ENCODE measurements around the gene GTPBP8.

Gene GTPBP8

GRCh38 chr3:112974894-112975293, 15.9 kb upstream of the GTPBP8 start, which contains the start of gene CD200R1:
Gene CD200R1, minus strand, starts transcription at chr3:112975103. Its CDS starts 246 bp downstream, at chr3:112974857.
- peak within 1 kb of the TSS; percentile 95 to 98 for H3K4me3 Mint-ChIP-seq
- H3K27ac Mint-ChIP-seq, result peak within 1 kb of the TSS; percentile 92 to 93
- H3K4me1 Mint-ChIP-seq (ENCODE audit: low read depth in 2 of 2), result peaks cover 45 to 67% of the 10 kb centered on the region in 2 donors
- DNase-seq (no peak), ATAC-seq (replicated peaks) (peak; percentile 33)
- no peaks in the 10 kb centered on the region for H3K9me3 Mint-ChIP-seq
- H3K27me3 Mint-ChIP-seq, result no peaks in the 10 kb centered on the region
- H3K36me3 Mint-ChIP-seq (ENCODE audit: insufficient read depth), result no peaks in the 10 kb centered on the region

GRCh38 chr3:112976001-112976400, 14.8 kb upstream of the GTPBP8 start:
- ATAC-seq (replicated peaks), result no peak
- H3K4me3 Mint-ChIP-seq, result peak overlapping the region; percentile 95 to 98
- H3K36me3 Mint-ChIP-seq (ENCODE audit: insufficient read depth), result no peaks in the 10 kb centered on the region
- peaks cover 43 to 61% of the 10 kb centered on the region in 2 donors for H3K4me1 Mint-ChIP-seq (ENCODE audit: low read depth in 2 of 2)
- peak overlapping the region; percentile 92 to 93 for H3K27ac Mint-ChIP-seq
- no peaks in the 10 kb centered on the region for H3K27me3 Mint-ChIP-seq
- DNase-seq, result no peak
- no peaks in the 10 kb centered on the region for H3K9me3 Mint-ChIP-seq

- Mint-ChIP-seq H3K27me3 (no peaks in the 10 kb centered on the region), H3K27ac (peak overlapping the region; percentile 92 to 93), H3K4me1 (ENCODE audit: low read depth in 2 of 2) (peaks cover 38 to 53% of the 10 kb centered on the region in 2 donors), H3K4me3 (peak overlapping the region; percentile 95 to 98), H3K9me3 (no peaks in the 10 kb centered on the region), H3K36me3 (ENCODE audit: insufficient read depth) (no peaks in the 10 kb centered on the region)
- ATAC-seq (replicated peaks) (no peak), DNase-seq (no peak)
Measured at GRCh38 chr3:112976953-112977352, 13.8 kb upstream of the GTPBP8 start.

- Mint-ChIP-seq H3K4me3 (peak overlapping the region in 1 of 2 donors; percentile 2), H3K9me3 (no peaks in the 10 kb centered on the region), H3K36me3 (ENCODE audit: insufficient read depth) (peaks cover 3% of the 10 kb centered on the region), H3K27ac (peak overlapping the region in 1 of 2 donors; percentile 30), H3K27me3 (no peaks in the 10 kb centered on the region), H3K4me1 (ENCODE audit: low read depth in 2 of 2) (peaks cover 26 to 42% of the 10 kb centered on the region in 2 donors)
- ATAC-seq (replicated peaks) (peak; percentile 46), DNase-seq (peak; percentile 33 to 47 (median 45))
Measured at GRCh38 chr3:112979244-112979832, 11.4 kb upstream of the GTPBP8 start.

GRCh38 chr3:112980080-112980479, 10.7 kb upstream of the GTPBP8 start:
- Mint-ChIP-seq H3K9me3 (no peaks in the 10 kb centered on the region), H3K27me3 (no peaks in the 10 kb centered on the region), H3K27ac (peak overlapping the region in 1 of 2 donors; percentile 44), H3K4me3 (no peak overlapping the region), H3K36me3 (ENCODE audit: insufficient read depth) (peaks cover 3% of the 10 kb centered on the region), H3K4me1 (ENCODE audit: low read depth in 2 of 2) (peaks cover 28 to 42% of the 10 kb centered on the region in 2 donors)
- DNase-seq, result no peak
- ATAC-seq (replicated peaks), result no peak

GRCh38 chr3:112982710-112983109, 8.1 kb upstream of the GTPBP8 start:
- ATAC-seq (replicated peaks) (no peak), DNase-seq (no peak)
- H3K27ac Mint-ChIP-seq, result no peak overlapping the region
- no peaks in the 10 kb centered on the region for H3K9me3 Mint-ChIP-seq
- peaks cover 3% of the 10 kb centered on the region for H3K36me3 Mint-ChIP-seq (ENCODE audit: insufficient read depth)
- H3K4me1 Mint-ChIP-seq (ENCODE audit: low read depth in 2 of 2), result peaks cover 27 to 37% of the 10 kb centered on the region in 2 donors
- no peak overlapping the region for H3K4me3 Mint-ChIP-seq
- H3K27me3 Mint-ChIP-seq, result no peaks in the 10 kb centered on the region

GRCh38 chr3:112984485-112984884, 6.3 kb upstream of the GTPBP8 start:
- peak in 2 of 3 experiments; percentile 22 to 29 for DNase-seq
- Mint-ChIP-seq H3K27ac (peak overlapping the region; percentile 24 to 47), H3K36me3 (ENCODE audit: insufficient read depth) (peaks cover 3% of the 10 kb centered on the region), H3K4me1 (ENCODE audit: low read depth in 2 of 2) (peaks cover 18 to 28% of the 10 kb centered on the region in 2 donors), H3K9me3 (no peaks in the 10 kb centered on the region), H3K27me3 (no peaks in the 10 kb centered on the region), H3K4me3 (peak overlapping the region in 1 of 2 donors; percentile 12)
- peak; percentile 81 for ATAC-seq (replicated peaks)

- Mint-ChIP-seq H3K27ac (no peak overlapping the region), H3K4me3 (no peak overlapping the region), H3K27me3 (no peaks in the 10 kb centered on the region), H3K4me1 (ENCODE audit: low read depth in 2 of 2) (peaks cover 31 to 53% of the 10 kb centered on the region in 2 donors), H3K9me3 (no peaks in the 10 kb centered on the region), H3K36me3 (ENCODE audit: insufficient read depth) (peaks cover 19% of the 10 kb centered on the region)
- DNase-seq (no peak), ATAC-seq (replicated peaks) (no peak)
Measured at GRCh38 chr3:112987710-112988334, 3.0 kb upstream of the GTPBP8 start.

GRCh38 chr3:112995800-112996199, 5.0 kb downstream of the GTPBP8 start:
- DNase-seq (no peak), ATAC-seq (replicated peaks) (no peak)
- Mint-ChIP-seq H3K27me3 (no peaks in the 10 kb centered on the region), H3K4me1 (ENCODE audit: low read depth in 2 of 2) (peaks cover 26 to 45% of the 10 kb centered on the region in 2 donors), H3K9me3 (no peaks in the 10 kb centered on the region), H3K27ac (peak overlapping the region in 1 of 2 donors; percentile 20), H3K36me3 (ENCODE audit: insufficient read depth) (peaks cover 60% of the 10 kb centered on the region), H3K4me3 (peak overlapping the region in 1 of 2 donors; percentile 8)

- H3K36me3 Mint-ChIP-seq (ENCODE audit: insufficient read depth), result peaks cover 48% of the 10 kb centered on the region
- peaks cover 20 to 38% of the 10 kb centered on the region in 2 donors for H3K4me1 Mint-ChIP-seq (ENCODE audit: low read depth in 2 of 2)
- no peaks in the 10 kb centered on the region for H3K9me3 Mint-ChIP-seq
- no peak overlapping the region for H3K4me3 Mint-ChIP-seq
- no peaks in the 10 kb centered on the region for H3K27me3 Mint-ChIP-seq
- peak overlapping the region; percentile 2 to 46 for H3K27ac Mint-ChIP-seq
- DNase-seq (no peak), ATAC-seq (replicated peaks) (no peak)
Measured at GRCh38 chr3:113000691-113001090, 9.9 kb downstream of the GTPBP8 start.

- Mint-ChIP-seq H3K4me3 (no peak overlapping the region), H3K27ac (peak overlapping the region; percentile 77 to 78), H3K4me1 (ENCODE audit: low read depth in 2 of 2) (peaks cover 25 to 45% of the 10 kb centered on the region in 2 donors)
Measured at GRCh38 chr3:113002037-113002436, 11.3 kb downstream of the GTPBP8 start.

GRCh38 chr3:113002679-113003078, 11.9 kb downstream of the GTPBP8 start:
- Mint-ChIP-seq H3K27me3 (no peaks in the 10 kb centered on the region), H3K27ac (peak overlapping the region; percentile 77 to 78), H3K36me3 (ENCODE audit: insufficient read depth) (peaks cover 44% of the 10 kb centered on the region), H3K4me1 (ENCODE audit: low read depth in 2 of 2) (peaks cover 26 to 49% of the 10 kb centered on the region in 2 donors), H3K9me3 (no peaks in the 10 kb centered on the region), H3K4me3 (no peak overlapping the region)
- DNase-seq (peak in 2 of 3 experiments; percentile 13 to 22), ATAC-seq (replicated peaks) (peak; percentile 73)

More at GRCh38 chr3:113002037-113002436, 11.3 kb downstream of the GTPBP8 start:
- no peak for ATAC-seq (replicated peaks)
- Mint-ChIP-seq H3K36me3 (ENCODE audit: insufficient read depth) (peaks cover 42% of the 10 kb centered on the region), H3K27me3 (no peaks in the 10 kb centered on the region), H3K9me3 (no peaks in the 10 kb centered on the region)
- no peak for DNase-seq

- peaks cover 25 to 51% of the 10 kb centered on the region in 2 donors for H3K4me1 Mint-ChIP-seq (ENCODE audit: low read depth in 2 of 2)
- H3K27ac Mint-ChIP-seq, result peak overlapping the region; percentile 85 to 93
- H3K36me3 Mint-ChIP-seq (ENCODE audit: insufficient read depth), result peaks cover 48% of the 10 kb centered on the region
- peak; percentile 83 for ATAC-seq (replicated peaks)
- peak overlapping the region; percentile 62 to 72 for H3K4me3 Mint-ChIP-seq
- DNase-seq, result peak in 1 of 3 experiments; percentile 7
- no peaks in the 10 kb centered on the region for H3K9me3 Mint-ChIP-seq
- H3K27me3 Mint-ChIP-seq, result no peaks in the 10 kb centered on the region
Measured at GRCh38 chr3:113005611-113006010, 14.8 kb downstream of the GTPBP8 start.

Measured in effector memory CD8-positive, alpha-beta T cell (primary cell).